ENCODE measurements around the gene TGFB1. TPM values are rescaled to one million over a fixed set of nuclear protein-coding genes. Genes with fewer than 3 reads are reported as not detected.

The TGFB1 gene
- total and polyA plus RNA-seq, 2 of the 13 experiments (the other 11 are each of a cell fraction or from before 2014, with no cell fraction given) = 4.1 to 5.4 TPM

DNA sequence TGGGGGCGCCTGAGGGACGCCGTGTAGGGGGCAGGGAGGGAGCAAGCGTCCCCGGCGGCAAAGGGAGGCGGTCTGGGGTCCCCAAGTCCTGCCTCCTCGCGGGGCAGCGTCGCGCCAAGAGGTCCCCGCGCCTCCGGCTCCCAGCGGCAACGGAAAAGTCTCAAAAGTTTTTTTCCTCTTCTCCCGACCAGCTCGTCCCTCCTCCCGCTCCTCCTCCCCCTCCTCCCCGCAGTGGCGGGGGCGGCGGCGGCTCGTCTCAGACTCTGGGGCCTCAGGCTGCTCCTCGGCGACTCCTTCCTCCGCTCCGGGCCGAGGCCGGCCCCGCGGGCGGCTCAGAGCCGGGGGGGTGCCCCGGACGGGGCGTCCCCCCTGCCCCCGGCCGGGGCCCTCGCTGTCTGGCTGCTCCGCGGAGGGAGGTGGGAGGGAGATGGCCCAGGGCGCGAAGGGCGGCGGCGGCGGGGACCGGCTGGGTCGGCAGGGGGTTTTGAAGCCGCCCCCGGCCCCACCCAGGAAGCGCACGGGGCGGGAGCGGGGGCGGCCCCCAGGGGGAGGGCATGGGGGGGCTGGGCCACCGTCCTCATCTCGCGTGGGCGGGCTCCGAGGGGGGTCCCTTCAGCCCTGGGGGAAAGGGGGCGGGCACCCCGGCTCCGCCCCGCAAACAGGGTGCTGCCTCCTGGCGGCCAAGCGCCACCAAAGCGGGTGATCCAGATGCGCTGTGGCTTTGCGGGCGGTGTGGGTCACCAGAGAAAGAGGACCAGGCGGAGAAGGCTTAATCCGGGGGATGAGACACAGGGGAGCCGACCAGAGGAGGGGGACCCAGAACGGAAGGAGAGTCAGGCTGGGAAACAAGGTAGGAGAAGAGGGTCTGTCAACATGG, at the start of gene TGFB1 (continued):
- TF ChIP-seq, protein P1, sequence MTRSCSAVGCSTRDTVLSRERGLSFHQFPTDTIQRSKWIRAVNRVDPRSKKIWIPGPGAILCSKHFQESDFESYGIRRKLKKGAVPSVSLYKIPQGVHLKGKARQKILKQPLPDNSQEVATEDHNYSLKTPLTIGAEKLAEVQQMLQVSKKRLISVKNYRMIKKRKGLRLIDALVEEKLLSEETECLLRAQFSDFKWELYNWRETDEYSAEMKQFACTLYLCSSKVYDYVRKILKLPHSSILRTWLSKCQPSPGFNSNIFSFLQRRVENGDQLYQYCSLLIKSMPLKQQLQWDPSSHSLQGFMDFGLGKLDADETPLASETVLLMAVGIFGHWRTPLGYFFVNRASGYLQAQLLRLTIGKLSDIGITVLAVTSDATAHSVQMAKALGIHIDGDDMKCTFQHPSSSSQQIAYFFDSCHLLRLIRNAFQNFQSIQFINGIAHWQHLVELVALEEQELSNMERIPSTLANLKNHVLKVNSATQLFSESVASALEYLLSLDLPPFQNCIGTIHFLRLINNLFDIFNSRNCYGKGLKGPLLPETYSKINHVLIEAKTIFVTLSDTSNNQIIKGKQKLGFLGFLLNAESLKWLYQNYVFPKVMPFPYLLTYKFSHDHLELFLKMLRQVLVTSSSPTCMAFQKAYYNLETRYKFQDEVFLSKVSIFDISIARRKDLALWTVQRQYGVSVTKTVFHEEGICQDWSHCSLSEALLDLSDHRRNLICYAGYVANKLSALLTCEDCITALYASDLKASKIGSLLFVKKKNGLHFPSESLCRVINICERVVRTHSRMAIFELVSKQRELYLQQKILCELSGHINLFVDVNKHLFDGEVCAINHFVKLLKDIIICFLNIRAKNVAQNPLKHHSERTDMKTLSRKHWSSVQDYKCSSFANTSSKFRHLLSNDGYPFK (CRISPR knock-in tag; IDR thresholded peaks at IDR 0.05; ENCODE audit: borderline replicate concordance) = no peak
- peak; percentile 55; the same call in 1 of the 2 replicates for TF ChIP-seq ZBTB7A (CRISPR knock-in tag; IDR thresholded peaks at IDR 0.05)
- TF ChIP-seq ZNF232 (CRISPR knock-in tag; IDR thresholded peaks at IDR 0.05; ENCODE audit: borderline replicate concordance) = no peak
- peak; percentile 28; the same call in 1 of the 2 replicates for TF ChIP-seq SALL1 (CRISPR knock-in tag; IDR thresholded peaks at IDR 0.05)
- TF ChIP-seq ERF (CRISPR knock-in tag; IDR thresholded peaks at IDR 0.05) = peak; percentile 46; the same call in 1 of the 2 replicates
- TF ChIP-seq, protein P2, sequence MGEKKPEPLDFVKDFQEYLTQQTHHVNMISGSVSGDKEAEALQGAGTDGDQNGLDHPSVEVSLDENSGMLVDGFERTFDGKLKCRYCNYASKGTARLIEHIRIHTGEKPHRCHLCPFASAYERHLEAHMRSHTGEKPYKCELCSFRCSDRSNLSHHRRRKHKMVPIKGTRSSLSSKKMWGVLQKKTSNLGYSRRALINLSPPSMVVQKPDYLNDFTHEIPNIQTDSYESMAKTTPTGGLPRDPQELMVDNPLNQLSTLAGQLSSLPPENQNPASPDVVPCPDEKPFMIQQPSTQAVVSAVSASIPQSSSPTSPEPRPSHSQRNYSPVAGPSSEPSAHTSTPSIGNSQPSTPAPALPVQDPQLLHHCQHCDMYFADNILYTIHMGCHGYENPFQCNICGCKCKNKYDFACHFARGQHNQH (CRISPR knock-in tag; IDR thresholded peaks at IDR 0.05) = peak; percentile 53; the same call in 1 of the 2 replicates
- no peak for TF ChIP-seq ZNF891 (CRISPR knock-in tag; IDR thresholded peaks at IDR 0.05)
- peak; percentile 79 for TF ChIP-seq SRSF1 (optimal IDR thresholded peaks at IDR 0.05; ENCODE audit: low read depth, low read length)
- TF ChIP-seq ZBTB20 (CRISPR knock-in tag; IDR thresholded peaks at IDR 0.05; ENCODE audit: borderline replicate concordance, low read depth) = no peak
- TF ChIP-seq, protein P3, sequence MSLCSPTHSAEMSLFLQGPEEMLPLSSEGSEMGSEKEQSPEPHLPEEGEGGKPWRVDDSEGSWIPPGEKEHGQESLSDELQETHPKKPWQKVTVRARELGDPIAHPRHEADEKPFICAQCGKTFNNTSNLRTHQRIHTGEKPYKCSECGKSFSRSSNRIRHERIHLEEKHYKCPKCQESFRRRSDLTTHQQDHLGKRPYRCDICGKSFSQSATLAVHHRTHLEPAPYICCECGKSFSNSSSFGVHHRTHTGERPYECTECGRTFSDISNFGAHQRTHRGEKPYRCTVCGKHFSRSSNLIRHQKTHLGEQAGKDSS (CRISPR knock-in tag; IDR thresholded peaks at IDR 0.05; ENCODE audit: borderline replicate concordance, low read depth) = no peak
- peak; percentile 78; the same call in 1 of the 2 replicates for TF ChIP-seq ZNF746 (CRISPR knock-in tag; IDR thresholded peaks at IDR 0.05)
- TF ChIP-seq ZSCAN31 (CRISPR knock-in tag; IDR thresholded peaks at IDR 0.05; ENCODE audit: low read depth) = 0 out of 2 replicates have a peak, but pooled peaks have one; percentile 7
- TF ChIP-seq MED1 (CRISPR knock-in tag; IDR thresholded peaks at IDR 0.05) = no peak
- TF ChIP-seq, protein P4, sequence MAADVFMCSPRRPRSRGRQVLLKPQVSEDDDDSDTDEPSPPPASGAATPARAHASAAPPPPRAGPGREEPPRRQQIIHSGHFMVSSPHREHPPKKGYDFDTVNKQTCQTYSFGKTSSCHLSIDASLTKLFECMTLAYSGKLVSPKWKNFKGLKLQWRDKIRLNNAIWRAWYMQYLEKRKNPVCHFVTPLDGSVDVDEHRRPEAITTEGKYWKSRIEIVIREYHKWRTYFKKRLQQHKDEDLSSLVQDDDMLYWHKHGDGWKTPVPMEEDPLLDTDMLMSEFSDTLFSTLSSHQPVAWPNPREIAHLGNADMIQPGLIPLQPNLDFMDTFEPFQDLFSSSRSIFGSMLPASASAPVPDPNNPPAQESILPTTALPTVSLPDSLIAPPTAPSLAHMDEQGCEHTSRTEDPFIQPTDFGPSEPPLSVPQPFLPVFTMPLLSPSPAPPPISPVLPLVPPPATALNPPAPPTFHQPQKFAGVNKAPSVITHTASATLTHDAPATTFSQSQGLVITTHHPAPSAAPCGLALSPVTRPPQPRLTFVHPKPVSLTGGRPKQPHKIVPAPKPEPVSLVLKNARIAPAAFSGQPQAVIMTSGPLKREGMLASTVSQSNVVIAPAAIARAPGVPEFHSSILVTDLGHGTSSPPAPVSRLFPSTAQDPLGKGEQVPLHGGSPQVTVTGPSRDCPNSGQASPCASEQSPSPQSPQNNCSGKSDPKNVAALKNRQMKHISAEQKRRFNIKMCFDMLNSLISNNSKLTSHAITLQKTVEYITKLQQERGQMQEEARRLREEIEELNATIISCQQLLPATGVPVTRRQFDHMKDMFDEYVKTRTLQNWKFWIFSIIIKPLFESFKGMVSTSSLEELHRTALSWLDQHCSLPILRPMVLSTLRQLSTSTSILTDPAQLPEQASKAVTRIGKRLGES (CRISPR knock-in tag; IDR thresholded peaks at IDR 0.05; ENCODE audit: borderline replicate concordance) = no peak
- TF ChIP-seq KLF9 (CRISPR knock-in tag; IDR thresholded peaks at IDR 0.05; ENCODE audit: low read depth) = no peak
- TF ChIP-seq, protein P5, sequence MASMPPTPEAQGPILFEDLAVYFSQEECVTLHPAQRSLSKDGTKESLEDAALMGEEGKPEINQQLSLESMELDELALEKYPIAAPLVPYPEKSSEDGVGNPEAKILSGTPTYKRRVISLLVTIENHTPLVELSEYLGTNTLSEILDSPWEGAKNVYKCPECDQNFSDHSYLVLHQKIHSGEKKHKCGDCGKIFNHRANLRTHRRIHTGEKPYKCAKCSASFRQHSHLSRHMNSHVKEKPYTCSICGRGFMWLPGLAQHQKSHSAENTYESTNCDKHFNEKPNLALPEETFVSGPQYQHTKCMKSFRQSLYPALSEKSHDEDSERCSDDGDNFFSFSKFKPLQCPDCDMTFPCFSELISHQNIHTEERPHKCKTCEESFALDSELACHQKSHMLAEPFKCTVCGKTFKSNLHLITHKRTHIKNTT (CRISPR knock-in tag; IDR thresholded peaks at IDR 0.05) = no peak
- no peak for TF ChIP-seq XBP1 (CRISPR knock-in tag; IDR thresholded peaks at IDR 0.05)
- TF ChIP-seq EZH2 (conservative IDR thresholded peaks at IDR 0.05; ENCODE audit: low read depth, low read length) = no peak

All from HepG2 (cell line).